Smooth muscle cell of the umbilical artery (primary cell): ENCODE results near the gene C19orf47. TPM values are rescaled to one million over a fixed set of nuclear protein-coding genes. Genes with fewer than 3 reads are reported as not detected.

Experiments
- total RNA-seq: library from RNA; depleted of rRNA; stranded (reverse); fragments of >200 nt; gene quantifications from 2 replicates; pipeline ENCODE4 v1.2.3, GENCODE V29; 2014

C19orf47 gene, protein sequence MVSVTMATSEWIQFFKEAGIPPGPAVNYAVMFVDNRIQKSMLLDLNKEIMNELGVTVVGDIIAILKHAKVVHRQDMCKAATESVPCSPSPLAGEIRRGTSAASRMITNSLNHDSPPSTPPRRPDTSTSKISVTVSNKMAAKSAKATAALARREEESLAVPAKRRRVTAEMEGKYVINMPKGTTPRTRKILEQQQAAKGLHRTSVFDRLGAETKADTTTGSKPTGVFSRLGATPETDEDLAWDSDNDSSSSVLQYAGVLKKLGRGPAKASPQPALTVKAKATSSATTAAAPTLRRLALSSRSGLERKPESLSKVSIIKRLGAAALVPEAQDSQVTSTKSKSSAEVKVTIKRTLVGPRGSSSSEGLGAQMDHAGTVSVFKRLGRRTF
- 3.6 and 10.6 TPM in 2 replicates for total RNA-seq

GRCh38 chr19:40348125-40348913 lies at the start of gene C19orf47, which contains the start of gene PLD3:
Gene C19orf47, minus strand, starts transcription at chr19:40348397. Its CDS starts 6,540 bp downstream, at chr19:40341857.
Gene PLD3, plus strand, starts transcription at chr19:40348695. Its CDS starts 17,789 bp downstream, at chr19:40366484.

GRCh38 chr19:40390084-40390742 lies 42.0 kb upstream of the C19orf47 start, which contains the start of gene HIPK4:
Gene HIPK4, minus strand, starts transcription at chr19:40390181. Its CDS starts 279 bp downstream, at chr19:40389902.

GRCh38 chr19:40284501-40285352 lies 63.5 kb downstream of the C19orf47 start, which contains the start of gene AKT2:
Gene AKT2, minus strand, starts transcription at chr19:40285345. Its CDS starts 20,078 bp downstream, at chr19:40265267.

Other genes with a start within 250 kb of the C19orf47 start
- 8.9 and 11.8 TPM in 2 replicates for gene MAP3K10, start 157.0 kb downstream of the C19orf47 start, total RNA-seq
- not detected in 2 replicates for gene TTC9B, start 130.0 kb downstream of the C19orf47 start, total RNA-seq
- 0.09 TPM in 1 of 2 replicates, not detected in the other for gene CCNP, start 121.7 kb downstream of the C19orf47 start, total RNA-seq
- gene AKT2, start 63.1 kb downstream of the C19orf47 start, total RNA-seq = 76.0 and 91.1 TPM in 2 replicates
- 497 and 582 TPM in 2 replicates for gene PLD3, start 298 bp upstream of the C19orf47 start, total RNA-seq
- gene HIPK4, start 41.8 kb upstream of the C19orf47 start, total RNA-seq = under 0.01 and 0.14 TPM in 2 replicates
- 0.89 and 1.2 TPM in 2 replicates for gene PRX, start 65.0 kb upstream of the C19orf47 start, total RNA-seq
- 16.1 and 17.2 TPM in 2 replicates for gene SERTAD1, start 77.6 kb upstream of the C19orf47 start, total RNA-seq
- 14.7 and 20.2 TPM in 2 replicates for gene SERTAD3, start 95.9 kb upstream of the C19orf47 start, total RNA-seq
- 49.3 and 56.1 TPM in 2 replicates for gene BLVRB, start 117.3 kb upstream of the C19orf47 start, total RNA-seq
- gene SPTBN4, start 118.6 kb upstream of the C19orf47 start, total RNA-seq = 0.30 and 0.97 TPM in 2 replicates
- gene SHKBP1, start 228.5 kb upstream of the C19orf47 start, total RNA-seq = 24.9 and 69.7 TPM in 2 replicates